Cerebellar nuclear complex (tissue), 1 donor: Measurements from ENCODE around the gene PLEKHA6.
"Not testable (repeated sequence)": the region's sequence is repeated elsewhere in the genome, so short reads cannot be mapped to it uniquely, and the experiment has no call there.

Experiments
- DNase-seq, 2 experiments: peaks; one replicate each; lab custom pipeline; 2025; lab: John Stamatoyannopoulos, UW

PLEKHA6 gene

DNA sequence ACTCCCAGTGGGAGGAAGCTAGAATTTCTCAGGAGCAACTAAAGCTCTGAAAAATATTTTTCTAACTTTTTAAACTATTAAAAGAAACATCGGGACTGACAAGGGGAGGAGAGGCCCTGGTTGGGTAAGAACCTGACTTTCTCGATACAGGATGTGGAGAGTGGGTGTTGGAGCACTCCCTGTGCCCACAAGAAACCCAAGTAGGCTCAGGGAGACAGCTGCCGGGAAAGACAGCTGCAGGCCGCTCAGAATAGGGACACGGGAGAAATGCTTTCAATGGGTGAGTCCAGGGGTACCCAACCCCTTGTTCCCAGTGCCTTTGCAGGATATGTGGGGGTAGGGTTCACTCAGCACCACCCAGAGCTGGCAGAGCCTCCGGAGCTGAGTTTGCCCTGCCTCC, 43.6 kb downstream of the PLEKHA6 start:
- no peak for DNase-seq

DNA sequence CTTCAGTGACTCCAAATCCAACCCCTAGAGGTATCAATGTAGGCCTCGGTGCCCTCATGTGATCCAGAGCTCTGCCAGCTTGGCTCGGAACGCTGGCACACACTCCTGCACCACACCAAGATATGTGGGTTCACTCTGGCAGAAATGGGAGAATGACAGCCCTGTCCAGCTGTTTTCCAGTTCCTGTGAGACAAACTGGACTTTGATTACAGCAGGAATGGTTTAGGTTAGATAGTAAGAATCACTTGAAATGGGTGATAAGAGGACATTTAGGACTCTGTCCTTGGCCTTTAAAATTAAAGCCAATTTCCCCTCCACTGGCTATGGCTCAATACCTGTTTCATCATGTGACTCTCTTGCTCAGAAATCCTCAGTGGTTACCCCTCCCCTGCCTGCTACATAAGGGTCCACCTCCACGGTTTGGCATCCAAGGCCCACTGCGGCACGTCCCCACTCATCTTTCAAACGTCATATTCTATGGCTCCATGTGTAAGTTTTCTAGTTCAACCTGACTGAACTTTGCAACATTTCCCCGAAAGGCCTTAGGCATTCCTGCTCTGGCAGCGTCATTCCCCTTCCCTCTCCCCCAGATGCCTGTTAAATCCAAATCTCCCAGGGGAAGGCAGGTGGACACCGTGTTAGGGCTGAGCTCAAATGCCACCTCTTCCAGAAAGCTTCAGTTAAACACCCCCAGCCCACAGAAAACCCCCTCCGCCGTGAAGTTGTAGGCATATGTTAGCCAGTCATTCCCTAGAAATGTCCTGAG, 44.7 kb downstream of the PLEKHA6 start:
- no peak for DNase-seq

DNA sequence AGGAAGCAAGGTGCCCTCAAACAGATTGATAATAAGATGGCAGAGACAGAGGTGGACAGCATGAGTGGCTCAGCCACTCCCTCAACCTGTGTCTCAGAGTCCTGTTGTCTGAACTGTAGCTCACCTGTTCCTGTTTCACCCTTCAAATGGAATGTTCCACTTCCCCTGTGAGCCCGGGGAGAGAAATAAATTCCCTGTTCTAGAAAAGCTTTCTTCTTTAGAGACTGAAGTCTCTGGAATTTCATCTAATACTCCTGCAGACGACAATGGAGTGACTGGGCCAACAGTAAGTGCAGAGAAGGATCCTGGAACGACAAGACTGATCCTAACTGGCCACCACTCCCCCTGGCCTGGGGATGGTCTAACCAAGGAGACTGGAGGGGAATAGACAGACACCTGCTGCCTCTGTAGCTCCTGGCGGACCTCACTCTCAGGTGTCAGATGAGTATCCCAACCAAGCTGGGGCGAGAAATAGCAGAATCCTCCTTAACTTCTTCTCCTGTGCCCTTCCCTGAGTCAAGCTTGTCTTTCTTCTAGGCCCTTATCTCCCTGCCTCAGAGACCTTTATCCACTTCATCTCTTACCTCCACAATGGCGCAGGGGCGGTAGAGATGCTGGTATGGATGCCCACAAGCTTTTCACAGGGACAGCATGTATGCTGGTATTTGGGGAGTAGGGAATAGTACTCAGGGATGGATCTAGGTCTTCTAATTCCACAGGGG, 45.4 kb downstream of the PLEKHA6 start:
- no peak for DNase-seq

DNA sequence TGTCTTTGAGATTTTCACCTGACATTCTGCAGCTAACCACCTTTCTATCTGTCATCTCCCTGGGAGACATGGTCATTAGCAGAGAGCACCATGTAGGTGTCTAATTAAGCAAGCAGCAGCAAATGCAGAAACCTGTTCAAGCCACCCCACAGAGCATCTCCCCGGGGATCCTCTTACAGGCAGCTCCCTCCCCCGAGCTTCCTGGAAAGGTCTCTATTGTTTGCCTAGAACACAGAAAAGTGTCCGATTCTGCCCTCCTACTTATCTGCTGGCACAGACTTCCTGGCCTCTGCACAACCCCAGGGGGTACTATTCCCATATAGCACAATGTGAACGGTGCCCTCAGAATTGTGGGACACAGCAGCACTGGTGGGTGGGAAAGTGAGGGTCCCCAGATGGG, 46.1 kb downstream of the PLEKHA6 start:
- DNase-seq = no peak

DNA sequence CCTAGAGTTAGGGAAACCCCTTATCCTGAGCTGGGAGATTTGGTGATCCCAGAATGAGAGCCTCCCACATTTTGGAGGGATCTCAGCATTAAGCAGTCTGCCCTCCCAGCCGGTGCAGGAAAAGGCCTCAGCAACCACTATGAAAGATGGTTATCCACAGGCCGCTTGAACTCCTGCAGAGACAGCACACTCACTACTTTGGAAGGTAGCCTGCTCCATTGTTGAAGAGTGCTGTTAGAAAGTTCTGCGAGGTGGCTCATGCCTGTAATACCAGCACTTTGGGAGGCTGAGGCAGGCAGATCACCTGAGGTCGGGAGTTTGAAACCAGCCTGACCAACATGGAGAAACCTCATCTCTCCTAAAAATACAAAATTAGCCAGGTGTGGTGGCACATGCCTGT, 48.8 kb downstream of the PLEKHA6 start:
- DNase-seq = not testable (repeated sequence)

DNA sequence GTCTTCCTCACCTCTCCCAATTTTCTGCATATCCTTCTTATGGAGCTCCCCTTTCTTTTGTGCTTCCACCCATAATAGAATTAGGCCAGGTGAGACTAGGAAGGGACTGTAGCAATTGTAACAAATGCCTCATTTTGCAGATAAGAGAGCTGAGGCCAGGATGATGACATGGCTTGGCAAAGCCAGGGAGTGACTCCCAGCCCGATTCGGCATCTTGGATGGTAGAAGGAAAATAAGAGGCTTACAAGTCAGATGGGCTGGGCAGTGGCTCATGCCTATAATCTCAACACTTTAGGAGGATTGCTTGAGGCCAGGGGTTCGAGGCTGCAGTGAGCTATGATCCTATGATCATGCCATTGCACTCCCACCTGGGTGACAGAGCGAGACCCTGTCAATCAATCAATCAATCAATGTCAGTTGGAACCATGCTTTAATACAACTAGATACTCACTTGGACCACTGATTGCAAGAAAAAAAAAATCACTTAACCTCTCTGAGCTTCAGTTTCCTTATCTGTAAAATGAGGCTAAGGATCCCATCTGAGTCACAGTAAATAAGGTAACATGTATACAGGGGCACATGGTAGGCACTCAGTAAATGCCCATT, 51.6 kb downstream of the PLEKHA6 start:
- DNase-seq = no peak

DNA sequence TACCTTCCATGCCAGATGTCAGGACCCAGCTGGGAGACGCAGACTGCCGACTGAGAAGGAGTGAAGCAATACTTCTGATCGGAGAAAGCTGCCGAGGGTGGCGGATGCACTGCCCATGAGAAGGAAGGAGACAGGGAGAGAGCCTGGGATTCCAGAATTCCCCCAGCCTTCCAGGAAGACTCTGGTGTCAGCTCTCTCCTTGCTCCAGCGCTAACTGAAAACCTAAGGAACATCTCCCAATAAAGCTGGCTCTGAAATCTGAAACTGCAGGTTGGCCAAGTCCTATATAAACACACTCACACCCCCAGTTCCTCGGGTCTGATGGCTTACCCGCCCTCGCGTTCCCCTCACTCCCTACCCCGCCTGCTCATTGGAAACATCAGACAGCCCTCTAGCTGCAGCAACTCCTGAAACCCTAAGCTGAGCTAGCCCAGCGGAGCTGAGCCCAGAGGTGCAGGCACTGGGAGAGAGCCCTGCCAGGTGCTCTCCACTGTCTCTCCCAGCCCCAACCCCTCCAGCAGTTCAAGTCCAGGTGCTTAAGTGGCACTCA, 52.3 kb downstream of the PLEKHA6 start:
- DNase-seq = no peak

DNA sequence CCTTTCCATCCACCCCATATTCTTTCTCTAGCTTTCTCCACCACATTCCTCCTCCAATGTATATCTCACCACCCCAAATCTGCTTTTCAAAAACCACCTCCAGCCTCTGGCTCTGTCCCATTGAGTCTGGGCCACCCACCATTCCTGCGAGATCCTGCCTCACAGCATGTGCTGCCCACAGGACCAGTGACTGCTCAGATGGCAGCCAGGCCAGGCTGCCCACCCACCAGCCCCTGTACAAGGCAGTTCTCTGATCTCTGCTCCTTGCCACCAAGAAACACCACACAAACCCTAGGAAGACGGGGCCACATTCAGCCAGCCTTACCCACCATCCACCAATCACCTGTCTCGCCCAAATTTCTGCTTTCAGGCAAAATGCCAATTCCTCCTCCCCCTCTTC, 53.7 kb downstream of the PLEKHA6 start:
- no peak for DNase-seq

DNA sequence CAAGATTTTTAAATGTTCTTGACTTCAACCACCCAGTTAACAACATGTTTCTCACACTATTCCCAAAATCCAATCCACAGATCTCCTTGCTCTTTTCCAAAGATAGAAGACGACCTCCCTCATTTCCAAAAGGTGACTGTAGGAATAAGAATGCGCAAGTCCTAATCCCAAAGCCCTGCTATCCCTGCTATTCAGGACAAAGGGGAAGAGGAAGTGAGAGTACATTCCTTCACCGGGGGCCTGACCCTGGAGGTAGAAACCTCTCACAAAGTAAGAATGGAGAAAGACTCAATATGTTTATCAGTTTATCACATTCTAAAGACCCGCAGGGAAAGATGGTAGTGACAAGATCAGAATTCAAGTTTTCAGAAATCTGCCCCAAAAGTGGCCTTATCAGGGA, 55.7 kb downstream of the PLEKHA6 start:
- DNase-seq = no peak

DNA sequence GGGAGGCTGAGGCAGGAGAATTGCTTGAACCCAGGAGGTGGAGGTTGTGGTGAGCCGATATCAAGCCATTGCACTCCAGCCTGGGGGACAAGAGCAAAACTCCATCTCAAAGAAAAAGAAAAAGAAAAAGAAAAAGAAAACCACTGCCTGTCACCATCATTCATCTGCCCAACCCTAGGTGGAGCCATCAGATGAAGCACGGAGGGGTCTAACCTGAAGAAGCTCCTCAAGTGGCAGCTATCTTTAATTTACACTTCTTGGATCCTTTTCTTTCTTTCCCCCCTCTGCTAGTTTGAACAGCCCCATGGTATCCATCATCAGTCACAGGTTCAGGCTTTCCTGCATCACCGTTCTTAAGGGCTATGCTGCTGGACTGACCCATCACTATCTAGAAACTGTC, 57.0 kb downstream of the PLEKHA6 start:
- DNase-seq = no peak

DNA sequence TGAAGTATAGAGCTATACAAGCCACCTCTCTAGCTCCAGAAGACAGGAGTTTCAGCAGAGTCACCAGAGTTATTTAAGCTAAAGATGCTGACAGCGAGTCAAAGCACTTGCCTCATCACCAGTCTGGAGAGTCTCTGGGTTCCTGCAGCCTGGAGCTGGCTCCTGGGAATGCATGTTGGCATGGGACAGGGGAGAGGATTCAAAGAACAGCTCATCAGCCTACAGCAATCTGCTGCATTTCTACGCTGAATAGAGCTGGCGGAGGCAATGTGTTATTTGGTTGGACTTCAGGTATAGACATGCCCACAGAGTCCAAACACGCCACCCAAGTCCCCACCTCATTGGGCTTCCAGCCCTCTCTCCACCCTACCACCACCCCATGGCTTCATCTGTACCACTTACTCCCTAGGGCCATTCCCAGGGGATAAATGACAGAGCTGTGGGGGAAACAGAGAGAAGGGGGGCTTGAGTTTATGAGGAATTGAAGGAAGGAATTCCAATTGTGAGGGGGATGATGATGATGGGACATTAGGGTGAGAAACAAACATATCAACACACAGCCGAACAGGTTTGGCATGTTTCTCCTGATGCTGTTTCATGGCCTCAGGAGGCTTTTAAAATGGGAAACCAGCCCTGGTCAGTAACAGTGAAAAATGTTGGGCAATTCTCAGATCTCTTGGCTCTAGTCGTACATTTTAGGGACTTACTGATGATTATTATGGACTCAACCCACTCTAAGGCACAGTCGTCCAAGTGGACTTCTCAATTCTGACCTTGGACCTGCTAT, 58.4 kb downstream of the PLEKHA6 start:
- no peak for DNase-seq

DNA sequence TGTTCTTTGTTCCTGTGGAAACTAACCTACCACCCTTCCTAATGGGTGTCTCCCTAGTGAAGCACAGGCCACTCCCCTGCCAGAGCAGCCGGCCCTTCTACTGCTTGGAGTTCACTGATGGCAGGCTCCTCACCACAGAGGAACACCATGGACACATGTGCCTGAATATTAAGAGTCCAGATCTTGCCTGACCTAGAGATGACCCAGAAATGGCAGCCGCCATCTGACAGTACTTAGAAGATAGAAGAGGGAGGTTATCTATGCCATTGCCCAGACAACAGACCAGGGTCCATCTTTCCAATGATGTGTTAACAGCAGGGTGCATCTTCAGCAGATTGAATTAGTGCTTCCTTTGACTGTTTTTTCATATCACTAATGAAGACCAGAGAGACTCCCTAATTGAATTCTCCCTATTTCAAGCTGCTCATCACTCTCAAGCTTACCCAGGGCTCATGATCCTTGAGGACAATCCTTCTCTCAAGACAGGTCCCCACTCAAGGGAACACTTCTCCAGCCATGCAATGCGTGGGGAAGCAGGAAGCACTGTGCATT, 59.8 kb downstream of the PLEKHA6 start:
- no peak for DNase-seq

DNA sequence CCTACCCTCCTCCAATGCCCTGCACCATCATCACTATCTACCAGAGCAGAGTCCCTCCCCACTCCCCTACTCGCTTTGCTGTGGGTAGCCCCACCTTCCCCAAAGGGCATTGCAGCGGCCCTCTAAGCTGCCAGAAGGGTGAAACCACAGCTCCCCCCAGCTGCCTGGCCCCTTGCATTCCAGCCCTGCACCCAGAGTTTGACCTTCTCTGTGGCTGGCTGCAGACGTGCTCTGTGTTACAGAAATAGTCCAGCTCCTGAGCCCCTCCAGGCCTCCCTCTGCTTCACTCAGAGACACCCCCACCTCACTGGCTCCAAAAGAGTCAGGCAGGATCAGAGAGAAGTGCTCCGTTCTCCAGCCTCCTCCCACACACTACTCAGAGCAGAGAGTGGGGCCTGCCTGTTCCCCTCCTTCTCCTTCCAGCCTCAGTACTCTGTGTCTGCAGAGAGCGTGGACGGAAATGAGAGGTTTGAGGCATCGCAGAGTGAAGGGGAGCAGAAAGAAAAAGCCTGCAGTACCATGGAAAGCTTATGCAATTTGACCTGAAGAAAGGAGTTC, 63.2 kb downstream of the PLEKHA6 start:
- no peak for DNase-seq

DNA sequence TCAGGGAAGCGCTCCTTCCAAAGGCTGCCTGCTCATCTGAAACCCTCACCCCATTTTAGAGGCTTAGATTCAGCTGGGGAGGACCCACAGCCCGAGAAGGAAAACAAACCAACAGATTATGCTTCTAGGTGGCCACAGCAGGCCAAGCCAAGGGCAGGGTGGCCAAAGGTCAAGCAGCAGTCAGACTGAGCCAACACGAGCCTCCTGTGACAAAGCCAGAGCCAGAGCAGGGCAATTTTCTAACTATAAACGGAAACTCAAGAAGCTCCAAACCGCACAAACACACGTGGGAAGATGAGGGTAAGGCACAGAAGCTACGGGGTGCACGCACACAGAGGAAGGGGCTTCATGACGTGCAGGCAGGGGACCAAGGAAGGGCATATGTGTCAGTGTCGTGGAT, 64.1 kb downstream of the PLEKHA6 start:
- no peak for DNase-seq

DNA sequence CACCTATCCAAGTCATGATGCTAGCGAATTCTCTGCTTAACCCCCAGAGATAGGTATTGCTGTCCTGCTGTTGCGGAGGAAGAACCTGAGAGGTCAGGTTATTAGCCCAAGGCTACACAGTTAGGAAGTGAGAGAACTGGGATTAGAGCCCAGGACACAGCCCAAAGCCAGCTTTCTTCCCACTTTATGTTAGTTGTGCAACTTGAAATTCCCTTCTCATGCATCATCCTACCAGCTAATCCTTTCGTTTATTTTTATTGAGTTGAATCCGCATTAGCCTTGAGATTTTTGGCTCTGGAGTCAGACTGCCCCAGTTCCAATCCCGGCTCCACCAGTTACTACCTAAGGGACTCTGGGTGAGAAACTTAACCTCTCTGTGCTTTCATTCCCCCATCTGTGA, 65.4 kb downstream of the PLEKHA6 start:
- no peak for DNase-seq

DNA sequence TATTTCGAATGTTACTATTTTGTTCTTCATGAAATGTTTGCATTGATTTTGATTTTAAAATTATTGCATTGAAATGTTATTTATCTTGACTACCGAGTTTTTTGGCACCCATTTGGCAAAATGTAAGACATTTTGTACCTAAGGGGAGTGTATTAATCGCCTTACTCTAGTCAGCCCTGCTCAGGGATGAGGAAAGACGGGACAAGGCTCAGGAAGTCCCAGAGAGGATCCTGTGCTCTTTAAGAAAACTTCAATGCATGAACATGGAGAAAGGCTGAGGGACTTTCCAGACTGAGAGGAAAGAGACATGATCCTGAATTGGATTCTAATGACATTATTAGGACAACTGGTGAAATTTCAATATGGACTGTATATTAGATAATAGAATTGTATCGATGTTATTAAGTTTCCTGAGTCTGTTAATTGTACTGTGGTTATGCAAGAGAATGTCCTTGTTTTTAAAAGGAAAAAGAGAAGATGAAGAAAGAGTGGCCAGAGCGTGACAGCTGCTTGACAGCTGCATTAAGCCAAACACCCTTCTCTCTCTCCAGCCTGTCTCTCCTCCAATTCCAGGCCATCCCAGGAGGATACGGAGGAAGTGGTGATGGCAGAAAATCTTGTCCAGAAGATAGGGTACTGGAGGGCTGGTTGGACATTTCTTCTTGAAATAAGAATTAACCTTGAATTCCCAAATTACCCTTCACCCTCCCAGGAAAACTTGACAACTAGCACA, 66.0 kb downstream of the PLEKHA6 start:
- no peak for DNase-seq

DNA sequence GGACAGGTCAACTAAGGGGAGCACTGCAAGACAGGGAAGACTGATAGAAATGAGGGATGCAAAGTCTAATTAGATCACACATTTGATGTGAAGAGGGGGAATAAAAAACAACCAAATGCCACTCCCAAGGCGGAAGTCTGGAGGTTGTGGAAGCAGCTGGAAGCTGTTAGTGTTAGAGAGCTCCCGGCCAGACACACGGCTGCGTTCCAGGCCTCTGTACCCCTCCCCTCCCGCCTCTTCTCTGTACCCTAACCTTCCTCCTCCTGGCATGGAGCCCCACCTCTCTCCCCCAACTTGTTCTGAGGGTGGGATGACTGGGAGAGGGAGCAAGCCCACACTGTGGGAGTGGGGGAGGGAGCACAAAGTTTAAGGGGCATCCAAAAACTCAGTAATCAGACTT, 67.0 kb downstream of the PLEKHA6 start:
- no peak for DNase-seq

DNA sequence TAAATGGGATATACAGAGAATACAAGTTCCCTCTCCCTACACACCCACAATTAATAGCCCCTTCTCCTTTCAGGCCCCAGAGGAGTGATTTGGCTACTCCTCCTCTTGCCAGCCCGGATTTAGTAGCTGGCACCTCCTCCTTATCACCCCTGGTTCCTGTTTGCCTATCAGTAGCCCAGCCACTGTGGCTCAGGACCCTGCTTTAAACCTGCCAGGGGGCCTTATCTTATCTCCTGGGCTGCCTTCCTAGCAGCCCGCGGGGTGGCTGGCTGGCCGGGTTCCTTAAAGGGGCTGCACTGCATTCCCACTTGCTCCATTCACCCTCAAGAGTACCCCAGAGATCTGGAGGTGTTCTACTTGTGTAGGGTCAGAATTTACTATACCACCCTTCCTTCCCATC, 70.4 kb downstream of the PLEKHA6 start:
- no peak for DNase-seq

DNA sequence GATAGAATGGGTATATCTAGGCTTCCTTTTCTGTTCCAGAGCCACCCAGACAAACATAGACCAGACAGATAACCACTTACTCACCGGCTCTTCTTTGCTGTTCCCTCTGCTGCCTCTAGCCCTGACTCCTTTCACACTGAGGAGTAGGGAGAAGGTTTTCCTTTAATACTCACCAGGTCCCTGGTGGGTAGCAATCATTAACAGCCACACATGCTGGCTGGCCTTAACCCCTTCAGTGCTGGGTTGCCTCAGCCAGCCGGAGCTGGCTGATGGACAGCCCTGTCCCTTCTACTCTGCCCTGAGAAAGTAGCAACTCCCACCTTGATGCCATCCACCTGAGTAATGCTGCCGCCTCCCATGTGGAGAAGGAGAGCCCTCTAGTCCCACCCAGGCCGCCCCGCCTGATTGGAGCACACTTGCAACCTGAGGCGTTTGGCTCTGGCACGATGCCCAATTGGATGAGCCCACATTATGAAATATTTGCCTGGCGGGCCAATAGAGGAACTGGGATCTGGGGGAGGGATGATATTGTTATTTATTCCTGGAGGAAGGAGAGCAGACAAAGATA, 71.6 kb downstream of the PLEKHA6 start:
- DNase-seq = no peak

DNA sequence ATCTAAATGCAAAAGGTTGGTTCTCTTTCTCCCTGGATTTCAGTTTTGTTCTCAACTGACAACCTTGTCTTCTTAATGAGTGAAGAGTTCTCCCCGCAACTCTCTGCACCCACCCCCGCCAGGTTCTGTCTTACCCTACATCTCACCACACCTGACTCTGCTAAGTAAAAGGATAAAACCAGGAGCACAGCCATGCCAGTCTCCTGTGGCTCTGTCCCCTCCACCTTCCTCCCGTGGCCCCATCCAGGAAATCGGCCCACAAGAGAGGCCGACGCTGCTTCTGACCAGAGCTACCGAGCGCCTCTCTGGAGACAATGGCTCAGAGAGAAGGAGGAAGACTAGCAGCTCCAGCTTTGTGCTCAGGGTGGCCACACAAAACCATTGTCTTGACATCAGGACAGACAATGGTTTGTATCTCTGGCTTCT, 72.2 kb downstream of the PLEKHA6 start:
- DNase-seq = no peak
